Ovary (tissue), 3 donors: ENCODE data around the gene LYPD1.

ENCODE experiments used
- CTCF ChIP-seq, 3 donors: fragments of 450-650 bp in 2 of 3; fragments of 200-600 bp in 1 of 3; IDR thresholded peaks; one replicate each; pipeline versions ENCODE4 v1.5.1 to v1.8.0; 2016 to 2022; ENCODE audit warnings: antibody characterized with exemption in 3 of 3, mild to moderate bottlenecking in 1 of 3
- POLR2A ChIP-seq: fragments of 450-650 bp; IDR thresholded peaks from one replicate; pipeline ENCODE4 v1.6.1; 2017; ENCODE audit warnings: antibody characterized with exemption, mild to moderate bottlenecking, moderate library complexity
- donor health status: DM: no; HTN: no; CAD: no.

GRCh38 chr2:132645176-132645575, 24.8 kb downstream of the LYPD1 start:
- TF ChIP-seq CTCF (IDR thresholded peaks at IDR 0.05) (no peak), POLR2A (no peak)
